Caco-2 (cell line): ENCODE measurements around the gene CDS2. TPM values are rescaled to one million over a fixed set of nuclear protein-coding genes. Genes with fewer than 3 reads are reported as not detected.

ENCODE experiments used
- BruUV-seq: library from RNA; stranded (reverse); fragments of 400-500 nt; replicated peaks from 2 replicates; lab custom pipeline; 2021; lab: Mats Ljungman, UMichigan
- CTCF ChIA-PET: fragments of 300-600 bp; sonication (Branson Sonifier 250); formaldehyde crosslinking; loops from one replicate; lab custom pipeline; 2022; ENCODE audit warnings: antibody characterized with exemption; lab: Charles Lee
- POLR2A ChIA-PET: fragments of 300-600 bp; sonication (Branson Sonifier 250); formaldehyde crosslinking; loops from one replicate; lab custom pipeline; 2022; ENCODE audit warnings: antibody characterized with exemption; lab: Charles Lee
- DNase-seq, 2 experiments: peaks; one replicate each; pipeline versions ENCODE4 v3.0.0 to v3.0.0-alpha.2; 2020 to 2022
- H3K27me3 ChIP-seq: replicated peaks from 2 replicates; pipeline ENCODE4 v1.6.0; 2011; ENCODE audit warnings: low read length; ENCODE audit not compliant: control insufficient read depth, insufficient read depth
- H3K36me3 ChIP-seq: 2 replicates; pipeline ENCODE4 v1.5.1; 2011; ENCODE audit warnings: low read length; ENCODE audit not compliant: control insufficient read depth, insufficient read depth
- H3K4me1 ChIP-seq: fragments of 250-450 bp; sonication (Bioruptor Pico); 2 replicates; pipeline ENCODE4 v1.5.1; 2020; ENCODE audit warnings: mild to moderate bottlenecking
- H3K4me3 ChIP-seq: 2 replicates; pipeline ENCODE4 v1.5.1; 2011; ENCODE audit warnings: low read depth, mild to moderate bottlenecking, control low read depth, low read length
- H3K9me3 ChIP-seq: fragments of 250-450 bp; sonication (Bioruptor Pico); 2 replicates; pipeline ENCODE4 v1.5.1; 2020; ENCODE audit warnings: mild to moderate bottlenecking, moderate library complexity
- H3K27ac Mint-ChIP-seq: one replicate; pipeline ENCODE4 v1.8.0; 2022; ENCODE audit warnings: mixed read lengths; ENCODE audit not compliant: unreplicated experiment
- H3K27me3 Mint-ChIP-seq: one replicate; pipeline ENCODE4 v1.8.0; 2022; ENCODE audit warnings: mixed read lengths; ENCODE audit not compliant: insufficient read depth, unreplicated experiment
- H3K36me3 Mint-ChIP-seq: one replicate; pipeline ENCODE4 v1.8.0; 2022; ENCODE audit warnings: mild to moderate bottlenecking, mixed read lengths; ENCODE audit not compliant: insufficient read depth, unreplicated experiment
- H3K4me1 Mint-ChIP-seq: one replicate; pipeline ENCODE4 v1.8.0; 2022; ENCODE audit warnings: low read depth, mixed read lengths; ENCODE audit not compliant: unreplicated experiment
- H3K4me3 Mint-ChIP-seq: one replicate; pipeline ENCODE4 v1.8.0; 2022; ENCODE audit warnings: mild to moderate bottlenecking, moderate library complexity, mixed read lengths; ENCODE audit not compliant: unreplicated experiment
- H3K9me3 Mint-ChIP-seq: one replicate; pipeline ENCODE4 v1.8.0; 2022; ENCODE audit warnings: mixed read lengths; ENCODE audit not compliant: unreplicated experiment
- intact Hi-C: fragments of 100-400 bp; cut with micrococcal nuclease; formaldehyde crosslinking; loops from one replicate; pipeline ENCODE4 v1.10.0; 2022; ENCODE audit not compliant: unreplicated experiment
- total RNA-seq: library from RNA; stranded (reverse); gene quantifications from 2 replicates; pipeline ENCODE4 v1.2.3, GENCODE V29; 2022
- TF ChIP-seq, protein P1 (sequence below), 2 experiments: fragments of 200-600 bp in 1 of 2; IDR thresholded peaks; 1 replicate in 1 of 2; 2 replicates in 1 of 2; pipeline versions ENCODE4 v1.5.1 to v1.8.0; 2011 to 2022; ENCODE audit warnings: antibody characterized with exemption in 1 of 2, control low read depth in 1 of 2, inconsistent platforms in 1 of 2, low read depth in 1 of 2, low read length in 1 of 2, mild to moderate bottlenecking in 1 of 2, moderate library complexity in 1 of 2; ENCODE audit not compliant: insufficient read depth in 1 of 2, severe bottlenecking in 1 of 2, unreplicated experiment in 1 of 2

CDS2 gene
- total RNA-seq, 1 experiment from 2014 or later = 53.8 TPM

DNA sequence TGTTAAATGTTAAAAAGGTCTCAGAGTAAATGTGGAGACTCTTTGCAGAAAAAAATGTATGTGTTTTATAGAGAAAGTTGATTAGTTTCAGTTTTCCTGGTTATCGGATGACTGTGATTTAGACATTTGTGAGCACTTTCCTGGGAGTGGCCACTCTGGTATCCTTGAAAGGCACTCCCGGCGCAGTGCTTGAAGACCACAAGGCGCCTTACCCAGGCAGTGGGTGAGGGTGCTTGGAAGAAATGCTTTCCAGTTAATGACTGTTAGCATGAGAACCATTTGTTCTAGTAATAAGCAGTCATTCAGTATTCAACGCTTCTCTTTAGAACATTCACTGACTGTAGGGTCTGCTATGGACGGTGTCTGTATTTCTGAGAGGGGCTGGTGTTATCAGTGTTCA lies 7.2 kb downstream of the CDS2 start:
- H3K27me3 Mint-ChIP-seq = no peaks in the 10 kb centered on the region
- no TSS peak for BruUV-seq
- no peaks in the 10 kb centered on the region for H3K9me3 Mint-ChIP-seq
- DNase-seq = no peak
- no peaks in the 10 kb centered on the region for H3K27me3 ChIP-seq
- no peaks in the 10 kb centered on the region for H3K36me3 Mint-ChIP-seq
- no peaks in the 10 kb centered on the region for H3K4me1 ChIP-seq
- ChIA-PET POLR2A (no interaction called here), CTCF (no interaction called here)
- H3K9me3 ChIP-seq = no peaks in the 10 kb centered on the region
- no peaks in the 10 kb centered on the region for H3K4me1 Mint-ChIP-seq
- intact Hi-C loops = no loop called here
- H3K36me3 ChIP-seq = no peaks in the 10 kb centered on the region
- no peak overlapping the region for H3K27ac Mint-ChIP-seq
- H3K4me3 ChIP-seq = no peak overlapping the region
- no peak overlapping the region for H3K4me3 Mint-ChIP-seq
- TF ChIP-seq, protein P1, sequence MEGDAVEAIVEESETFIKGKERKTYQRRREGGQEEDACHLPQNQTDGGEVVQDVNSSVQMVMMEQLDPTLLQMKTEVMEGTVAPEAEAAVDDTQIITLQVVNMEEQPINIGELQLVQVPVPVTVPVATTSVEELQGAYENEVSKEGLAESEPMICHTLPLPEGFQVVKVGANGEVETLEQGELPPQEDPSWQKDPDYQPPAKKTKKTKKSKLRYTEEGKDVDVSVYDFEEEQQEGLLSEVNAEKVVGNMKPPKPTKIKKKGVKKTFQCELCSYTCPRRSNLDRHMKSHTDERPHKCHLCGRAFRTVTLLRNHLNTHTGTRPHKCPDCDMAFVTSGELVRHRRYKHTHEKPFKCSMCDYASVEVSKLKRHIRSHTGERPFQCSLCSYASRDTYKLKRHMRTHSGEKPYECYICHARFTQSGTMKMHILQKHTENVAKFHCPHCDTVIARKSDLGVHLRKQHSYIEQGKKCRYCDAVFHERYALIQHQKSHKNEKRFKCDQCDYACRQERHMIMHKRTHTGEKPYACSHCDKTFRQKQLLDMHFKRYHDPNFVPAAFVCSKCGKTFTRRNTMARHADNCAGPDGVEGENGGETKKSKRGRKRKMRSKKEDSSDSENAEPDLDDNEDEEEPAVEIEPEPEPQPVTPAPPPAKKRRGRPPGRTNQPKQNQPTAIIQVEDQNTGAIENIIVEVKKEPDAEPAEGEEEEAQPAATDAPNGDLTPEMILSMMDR (IDR thresholded peaks at IDR 0.05; ENCODE audit: insufficient read depth in 1 of 2, low read depth in 1 of 2, low read length in 1 of 2, severe bottlenecking in 1 of 2, unreplicated experiment in 1 of 2) = no peak

DNA sequence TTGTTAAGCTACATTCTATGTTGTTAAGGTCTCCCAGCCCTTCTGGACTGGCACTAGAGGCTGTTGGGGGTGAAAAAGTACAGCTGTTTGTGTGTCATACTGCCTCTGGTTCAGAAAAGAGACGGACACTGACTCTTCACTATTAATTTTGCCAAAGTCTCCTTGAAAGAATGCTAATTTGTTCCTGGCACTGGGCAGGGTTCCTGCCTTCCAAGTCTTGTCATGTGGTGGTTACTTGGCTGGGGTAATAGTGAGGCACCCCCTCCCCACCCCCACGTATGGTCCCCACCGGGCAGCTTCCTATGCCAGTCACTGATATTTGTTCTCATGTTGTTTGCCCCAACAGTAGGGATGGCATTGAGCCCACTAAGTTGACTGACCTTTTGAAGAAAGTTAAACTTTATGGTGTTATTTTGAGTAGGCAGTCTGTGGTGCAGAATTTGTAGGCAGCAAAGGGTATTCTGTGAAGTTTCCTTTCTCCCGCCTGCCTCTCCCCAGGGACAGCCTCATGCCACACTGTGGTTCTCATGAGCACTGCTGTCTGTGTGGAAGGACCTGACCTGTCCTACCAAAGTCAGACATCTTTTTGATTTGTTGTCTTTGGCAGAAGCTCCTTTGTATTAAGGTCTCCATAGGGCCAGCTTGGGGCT lies 8.7 kb downstream of the CDS2 start:
- no peaks in the 10 kb centered on the region for H3K36me3 ChIP-seq
- H3K4me1 ChIP-seq = no peaks in the 10 kb centered on the region
- Mint-ChIP-seq H3K9me3 (no peaks in the 10 kb centered on the region), H3K4me3 (no peak overlapping the region), H3K4me1 (no peaks in the 10 kb centered on the region), H3K36me3 (no peaks in the 10 kb centered on the region), H3K27me3 (no peaks in the 10 kb centered on the region), H3K27ac (no peak overlapping the region)
- CTCF ChIA-PET = no interaction called here
- TF ChIP-seq, protein P1 (IDR thresholded peaks at IDR 0.05; ENCODE audit: insufficient read depth in 1 of 2, low read depth in 1 of 2, low read length in 1 of 2, severe bottlenecking in 1 of 2, unreplicated experiment in 1 of 2) = no peak
- POLR2A ChIA-PET = no interaction called here
- DNase-seq = no peak
- BruUV-seq = no TSS peak
- intact Hi-C loops = no loop called here
- H3K27me3 ChIP-seq = no peaks in the 10 kb centered on the region
- no peak overlapping the region for H3K4me3 ChIP-seq
- no peaks in the 10 kb centered on the region for H3K9me3 ChIP-seq

DNA sequence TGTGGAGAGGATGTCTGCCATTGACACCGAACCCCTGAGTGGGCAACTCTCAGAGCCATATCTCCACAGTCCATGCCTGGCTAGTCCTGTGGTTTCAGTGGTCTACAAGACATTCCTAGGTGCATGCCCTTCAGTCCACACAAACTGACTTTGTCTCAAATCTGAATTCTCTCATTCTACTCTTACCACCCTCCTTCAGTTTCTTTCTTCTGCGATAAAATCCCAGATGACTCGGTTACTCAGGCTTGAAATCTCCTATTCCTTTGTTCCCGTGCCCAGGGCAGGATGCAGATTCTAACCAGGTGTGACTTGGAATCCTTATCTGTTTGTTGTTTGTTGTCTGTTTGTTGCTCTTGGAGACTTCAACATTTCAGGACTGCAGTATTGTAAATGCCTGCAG lies 9.3 kb downstream of the CDS2 start:
- Mint-ChIP-seq H3K27ac (no peak overlapping the region), H3K9me3 (no peaks in the 10 kb centered on the region), H3K36me3 (no peaks in the 10 kb centered on the region), H3K4me1 (no peaks in the 10 kb centered on the region), H3K4me3 (no peak overlapping the region), H3K27me3 (no peaks in the 10 kb centered on the region)
- CTCF ChIA-PET = interaction anchor here (0.7 kb wide), 1 partner anchor 1088 kb away, joined by 3 read pairs; no protein-coding TSS in a partner anchor
- H3K27me3 ChIP-seq = no peaks in the 10 kb centered on the region
- H3K36me3 ChIP-seq = no peaks in the 10 kb centered on the region
- DNase-seq = no peak
- intact Hi-C loops = no loop called here
- no peaks in the 10 kb centered on the region for H3K9me3 ChIP-seq
- POLR2A ChIA-PET = interaction anchor here (0.6 kb wide), 1 partner anchor 16 kb away, joined by 3 read pairs; no protein-coding TSS in a partner anchor
- no peak overlapping the region for H3K4me3 ChIP-seq
- no peaks in the 10 kb centered on the region for H3K4me1 ChIP-seq
- TF ChIP-seq, protein P1 (IDR thresholded peaks at IDR 0.05; ENCODE audit: insufficient read depth in 1 of 2, low read depth in 1 of 2, low read length in 1 of 2, severe bottlenecking in 1 of 2, unreplicated experiment in 1 of 2) = no peak
- no TSS peak for BruUV-seq
